Hematopoietic multipotent progenitor cell treated with erythropoietin and hydrocortisone succinate and interleukin-3 and kit ligand, for 15 days (in vitro differentiated cells): ENCODE results near the gene SLC2A13.
"Not testable (repeated sequence)": the region's sequence is repeated elsewhere in the genome, so short reads cannot be mapped to it uniquely, and the experiment has no call there.

Source experiments
- DNase-seq: peaks from one replicate; pipeline ENCODE4 v3.0.0-alpha.2; 2015; ENCODE audit warnings: low spot score

SLC2A13 gene

GRCh38 chr12:39807043-39807442 lies 298.8 kb downstream of the SLC2A13 start:
- DNase-seq, result no peak

GRCh38 chr12:39805651-39806050 lies 300.2 kb downstream of the SLC2A13 start:
- DNase-seq, result no peak

- DNase-seq, result no peak
Measured at GRCh38 chr12:39804898-39805297, 301.0 kb downstream of the SLC2A13 start.

GRCh38 chr12:39804479-39804878 lies 301.4 kb downstream of the SLC2A13 start:
- no peak for DNase-seq

- DNase-seq, result no peak
Measured at GRCh38 chr12:39803151-39803550, 302.7 kb downstream of the SLC2A13 start.

GRCh38 chr12:39798977-39799376 lies 306.9 kb downstream of the SLC2A13 start:
- DNase-seq, result no peak

GRCh38 chr12:39798429-39798828 lies 307.5 kb downstream of the SLC2A13 start:
- no peak for DNase-seq

- no peak for DNase-seq
Measured at GRCh38 chr12:39795481-39795880, 310.4 kb downstream of the SLC2A13 start.

GRCh38 chr12:39792938-39793337 lies 312.9 kb downstream of the SLC2A13 start:
- no peak for DNase-seq

GRCh38 chr12:39788239-39788638 lies 317.6 kb downstream of the SLC2A13 start:
- no peak for DNase-seq

- not testable (repeated sequence) for DNase-seq
Measured at GRCh38 chr12:39785814-39786213, 320.1 kb downstream of the SLC2A13 start.

GRCh38 chr12:39782026-39782545 lies 323.8 kb downstream of the SLC2A13 start:
- DNase-seq, result no peak

GRCh38 chr12:39780913-39781446 lies 324.9 kb downstream of the SLC2A13 start:
- DNase-seq, result no peak

GRCh38 chr12:39780411-39780912 lies 325.4 kb downstream of the SLC2A13 start:
- DNase-seq, result no peak

- DNase-seq, result no peak
Measured at GRCh38 chr12:39779768-39780340, 326.0 kb downstream of the SLC2A13 start.

- DNase-seq, result no peak
Measured at GRCh38 chr12:39777465-39777864, 328.4 kb downstream of the SLC2A13 start.

- DNase-seq, result no peak
Measured at GRCh38 chr12:39773266-39773665, 332.6 kb downstream of the SLC2A13 start.

GRCh38 chr12:39772821-39773259 lies 333.0 kb downstream of the SLC2A13 start:
- no peak for DNase-seq

GRCh38 chr12:39771456-39771855 lies 334.4 kb downstream of the SLC2A13 start:
- DNase-seq, result no peak

- no peak for DNase-seq
Measured at GRCh38 chr12:39764944-39765560, 340.8 kb downstream of the SLC2A13 start.

- no peak for DNase-seq
Measured at GRCh38 chr12:39763890-39764169, 342.1 kb downstream of the SLC2A13 start.

- no peak for DNase-seq
Measured at GRCh38 chr12:39763071-39763889, 342.6 kb downstream of the SLC2A13 start.

GRCh38 chr12:39755478-39755877 lies 350.4 kb downstream of the SLC2A13 start:
- no peak for DNase-seq
